IMR-90 (cell line): Measurements from ENCODE around the gene BACH1. TPM values are rescaled to one million over a fixed set of nuclear protein-coding genes. Genes with fewer than 3 reads are reported as not detected.
A peak's percentile ranks its signal among the peaks of the same experiment; 100 is the strongest.

Source experiments
- ATAC-seq: fragments of 200-7000 bp; cut with Tn5 transposase; 2 replicates; pipeline ENCODE4 v1.9.1; 2020; ENCODE audit warnings: low read depth, mild to moderate bottlenecking, moderate library complexity
- BruUV-seq: library from RNA; stranded (reverse); fragments of 400-500 nt; replicated peaks from 2 replicates; lab custom pipeline; 2021; lab: Mats Ljungman, UMichigan
- CTCF ChIA-PET: fragments of 300-600 bp; formaldehyde crosslinking; extraction: SDS; loops from one replicate; lab custom pipeline; 2021; ENCODE audit warnings: antibody characterized with exemption; lab: Yijun Ruan, JAX
- POLR2A ChIA-PET: fragments of 300-600 bp; sonication (Branson Sonifier 250); formaldehyde crosslinking; loops from one replicate; lab custom pipeline; 2022; ENCODE audit warnings: antibody characterized with exemption; ENCODE audit not compliant: unreplicated experiment; lab: Charles Lee
- DNase-seq: peaks from one replicate; pipeline ENCODE4 v3.0.0; 2013
- H2AFZ ChIP-seq: replicated peaks from 2 replicates; pipeline ENCODE3; 2013; ENCODE audit warnings: low read length, mild to moderate bottlenecking; ENCODE audit not compliant: poor library complexity
- H2AK5ac ChIP-seq: 2 replicates; pipeline ENCODE4 v1.6.1; 2013; ENCODE audit warnings: low read depth, low read length, inconsistent platforms
- H2AK9ac ChIP-seq: replicated peaks from 2 replicates; pipeline ENCODE3; 2013; ENCODE audit warnings: mild to moderate bottlenecking, low read depth, low read length, moderate library complexity; ENCODE audit not compliant: poor library complexity
- H2BK120ac ChIP-seq: 2 replicates; pipeline ENCODE4 v1.6.1; 2013; ENCODE audit warnings: low read depth, low read length, inconsistent platforms
- H2BK15ac ChIP-seq: 3 replicates; pipeline ENCODE4 v1.6.1; 2013; ENCODE audit warnings: low read depth, low read length, inconsistent platforms
- H2BK20ac ChIP-seq: 2 replicates; pipeline ENCODE4 v1.6.1; 2013; ENCODE audit warnings: low read depth, mild to moderate bottlenecking, inconsistent platforms, low read length, moderate library complexity
- H2BK5ac ChIP-seq: 2 replicates; pipeline ENCODE4 v1.6.1; 2013; ENCODE audit warnings: mild to moderate bottlenecking, low read depth, low read length, inconsistent platforms; ENCODE audit not compliant: poor library complexity, severe bottlenecking
- H3K14ac ChIP-seq: replicated peaks from 2 replicates; pipeline ENCODE4 v1.6.1; 2013; ENCODE audit warnings: low read depth, low read length, inconsistent platforms
- H3K18ac ChIP-seq: 2 replicates; pipeline ENCODE4 v1.6.1; 2013; ENCODE audit warnings: low read depth, low read length, control low read depth
- H3K23ac ChIP-seq: 2 replicates; pipeline ENCODE4 v1.6.1; 2013; ENCODE audit warnings: low read depth, low read length, inconsistent platforms
- H3K27ac ChIP-seq: 2 replicates; pipeline ENCODE4 v1.5.1; 2013; ENCODE audit warnings: mild to moderate bottlenecking, control low read depth, low read length; ENCODE audit not compliant: insufficient read depth
- H3K27me3 ChIP-seq: 2 replicates; pipeline ENCODE4 v1.6.1; 2013; ENCODE audit warnings: low read length; ENCODE audit not compliant: control insufficient read depth, insufficient read depth
- H3K36me3 ChIP-seq: 2 replicates; pipeline ENCODE4 v1.6.1; 2013; ENCODE audit warnings: low read length, mixed read lengths; ENCODE audit not compliant: control insufficient read depth, insufficient read depth
- H3K4ac ChIP-seq: 2 replicates; pipeline ENCODE4 v1.6.1; 2013; ENCODE audit warnings: low read depth, low read length, inconsistent platforms
- H3K4me1 ChIP-seq: 2 replicates; pipeline ENCODE4 v1.6.1; 2013; ENCODE audit warnings: low read length, mixed read lengths; ENCODE audit not compliant: control insufficient read depth, insufficient read depth
- H3K4me2 ChIP-seq: 2 replicates; pipeline ENCODE4 v1.6.1; 2013; ENCODE audit warnings: low read depth, mild to moderate bottlenecking, control low read depth, low read length, moderate library complexity
- H3K4me3 ChIP-seq: 2 replicates; pipeline ENCODE4 v1.5.1; 2013; ENCODE audit warnings: low read depth, mild to moderate bottlenecking, control low read depth, low read length, moderate library complexity; ENCODE audit not compliant: insufficient read depth
- H3K56ac ChIP-seq: 2 replicates; pipeline ENCODE4 v1.6.1; 2013; ENCODE audit warnings: low read length, inconsistent platforms; ENCODE audit not compliant: insufficient read depth; ENCODE audit errors: extremely low read depth
- H3K79me1 ChIP-seq, 2 experiments: 2 replicates each; pipeline ENCODE4 v1.6.1; 2013; ENCODE audit warnings: low read length in 2 of 2, inconsistent platforms in 1 of 2, low read depth in 1 of 2
- H3K9ac ChIP-seq: 2 replicates; pipeline ENCODE4 v1.6.1; 2013; ENCODE audit warnings: low read depth, low read length, control low read depth
- H3K9me1 ChIP-seq: 2 replicates; pipeline ENCODE4 v1.6.1; 2013; ENCODE audit warnings: low read length, inconsistent platforms; ENCODE audit not compliant: insufficient read depth
- H3K9me3 ChIP-seq: 2 replicates; pipeline ENCODE4 v1.6.1; 2013; ENCODE audit warnings: low read length; ENCODE audit not compliant: control insufficient read depth, insufficient read depth
- H4K20me1 ChIP-seq: 2 replicates; pipeline ENCODE4 v1.6.1; 2013; ENCODE audit warnings: low read length, inconsistent platforms; ENCODE audit not compliant: insufficient read depth
- H4K5ac ChIP-seq: 2 replicates; pipeline ENCODE4 v1.6.1; 2013; ENCODE audit warnings: mild to moderate bottlenecking, low read depth, low read length, control low read depth
- H4K8ac ChIP-seq, 2 experiments: 2 replicates each; pipeline ENCODE4 v1.6.1; 2013; ENCODE audit warnings: low read depth in 2 of 2, low read length in 2 of 2, control low read depth in 1 of 2, inconsistent platforms in 1 of 2
- H4K91ac ChIP-seq: 2 replicates; pipeline ENCODE4 v1.6.1; 2013; ENCODE audit warnings: low read depth, low read length, inconsistent platforms; ENCODE audit not compliant: insufficient read depth
- BHLHE40 ChIP-seq: fragments of 150-350 bp; IDR thresholded peaks from 2 replicates; pipeline ENCODE4 v1.6.1; 2016; ENCODE audit warnings: mild to moderate bottlenecking, low read depth, low read length
- CEBPB ChIP-seq: IDR thresholded peaks from 2 replicates; pipeline ENCODE4 v1.6.1; 2012; ENCODE audit warnings: low read depth, low read length, improper control_type of control experiment
- CHD1 ChIP-seq: IDR thresholded peaks from 2 replicates; pipeline ENCODE4 v1.6.1; 2012; ENCODE audit warnings: low read depth, low read length, improper control_type of control experiment
- ELK1 ChIP-seq: fragments of 150-350 bp; IDR thresholded peaks from 2 replicates; pipeline ENCODE4 v1.6.1; 2016; ENCODE audit warnings: low read depth, mild to moderate bottlenecking, low read length, moderate library complexity, borderline replicate concordance
- MAZ ChIP-seq: IDR thresholded peaks from 2 replicates; pipeline ENCODE4 v1.6.1; 2012; ENCODE audit warnings: low read depth, mild to moderate bottlenecking, low read length, improper control_type of control experiment, moderate library complexity, borderline replicate concordance
- RAD21 ChIP-seq: IDR thresholded peaks from 2 replicates; pipeline ENCODE4 v1.6.1; 2012; ENCODE audit warnings: low read length, improper control_type of control experiment
- RFX5 ChIP-seq: IDR thresholded peaks from 2 replicates; pipeline ENCODE4 v1.8.0; 2012; ENCODE audit warnings: low read depth, mild to moderate bottlenecking, low read length, moderate library complexity
- SMC3 ChIP-seq: fragments of 150-350 bp; IDR thresholded peaks from 2 replicates; pipeline ENCODE4 v1.6.1; 2016; ENCODE audit warnings: low read depth, mild to moderate bottlenecking, antibody characterized with exemption, low read length, moderate library complexity
- WGBS, 2 experiments: methylation state at CpG; one replicate each; pipeline versions ENCODE4 v1.1.5 to v1.1.7; 2013; ENCODE audit warnings: missing lambda C conversion rate in 2 of 2; ENCODE audit not compliant: insufficient read length in 1 of 2; ENCODE audit errors: extremely low coverage in 2 of 2; 5-methylcytosine and 5-hydroxymethylcytosine counted together
- dilution Hi-C: fragments of 300-500 bp; cut with HindIII; formaldehyde crosslinking; loops from one replicate; pipeline ENCODE4 v1.14.3; 2018; ENCODE audit warnings: low sequenced_read_pairs; ENCODE audit not compliant: unreplicated experiment
- in situ Hi-C: fragments of 300-500 bp; cut with MboI; formaldehyde crosslinking; loops from 3 replicates; pipeline ENCODE4 v1.14.3; 2019; ENCODE audit warnings: low sequenced_read_pairs, inconsistent platforms, mixed read lengths
- intact Hi-C: fragments of 100-400 bp; cut with micrococcal nuclease; formaldehyde crosslinking; loops from 2 replicates; pipeline ENCODE4 v1.10.0; 2022
- polyA plus RNA-seq, 3 experiments: library from polyadenylated mRNA; depleted of rRNA; stranded (reverse); fragments of >200 nt; gene quantifications; 2 replicates each; pipeline ENCODE4 v1.2.3, GENCODE V29; 2012; ENCODE audit warnings: low replicate concordance in 1 of 3
- total RNA-seq: library from RNA; depleted of rRNA; stranded (reverse); fragments of >200 nt; gene quantifications from 2 replicates; pipeline ENCODE4 v1.2.3, GENCODE V29; 2012

BACH1 gene
- total and polyA plus RNA-seq, 2 of the 4 experiments (the other 2 are of a cell fraction), result 23.1 to 108 TPM

DNA sequence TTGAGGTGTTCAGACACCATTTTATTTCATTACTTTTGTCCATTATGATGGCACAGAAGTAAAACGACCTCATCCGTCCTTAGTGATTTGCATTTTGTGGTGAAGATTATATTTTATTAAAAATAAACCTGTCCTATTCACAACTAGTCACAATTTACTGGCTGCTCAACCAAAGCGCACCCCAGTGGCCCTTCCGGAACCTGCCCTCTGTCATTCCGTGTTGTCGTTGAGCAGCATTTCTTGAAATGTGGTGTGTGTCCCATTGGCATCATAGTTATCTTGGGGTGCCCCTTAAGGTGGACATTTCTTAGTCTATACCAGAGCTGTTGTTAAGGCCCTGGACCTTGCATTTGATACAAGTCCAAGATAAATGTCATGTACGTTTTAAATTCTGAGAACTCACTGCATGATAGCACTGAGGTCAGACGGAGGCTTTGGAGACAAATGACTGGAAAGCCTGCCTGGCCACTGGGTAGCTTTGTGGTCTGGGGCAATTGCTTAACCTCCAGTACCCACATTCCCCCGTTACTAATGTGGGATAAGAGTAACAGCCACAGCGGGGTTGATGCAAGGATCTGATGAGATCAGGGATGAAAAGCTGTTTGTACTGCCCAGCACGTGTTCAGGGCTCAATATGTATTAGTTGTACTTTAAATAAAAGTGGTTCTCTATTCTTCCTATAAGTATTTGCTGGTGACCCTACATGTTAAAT, 36.2 kb downstream of the BACH1 start:
- H3K9ac ChIP-seq, result no peak overlapping the region; the same call in 1 of the 2 replicates
- TF ChIP-seq RFX5, result peak; percentile 64; the same call in 1 of the 2 replicates
- TF ChIP-seq RAD21, result no peak
- 0 out of 2 replicates have a peak, but pooled peaks have one; percentile 51 for TF ChIP-seq BHLHE40
- TF ChIP-seq SMC3, result no peak
- no peak for TF ChIP-seq MAZ
- peak; percentile 92 for TF ChIP-seq CEBPB
- no peak for TF ChIP-seq CHD1
- no peak for TF ChIP-seq ELK1

More for the DNA sequence above, 36.2 kb downstream of the BACH1 start:
- Histone ChIP-seq H3K4me2 (peak overlapping the region; percentile 37; the same call in 1 of the 2 replicates), H2AK5ac (peak overlapping the region; percentile 54; the same call in 1 of the 2 replicates), H2BK20ac (0 out of 2 replicates have a peak overlapping the region, but pooled peaks have one; percentile 11), H3K18ac (peak overlapping the region; percentile 68; the same call in 1 of the 2 replicates), H3K56ac (no peak overlapping the region; the same call in 1 of the 2 replicates), H3K27me3 (no peaks in the 10 kb centered on the region), H3K4ac (peak overlapping the region; percentile 42), H3K36me3 (peaks cover 12% of the 10 kb centered on the region), H3K79me1 (peaks cover 14 to 41% of the 10 kb centered on the region in 2 experiments; a peak in 3 of 4 replicates), H2AK9ac (no peak overlapping the region), H3K9me3 (no peaks in the 10 kb centered on the region), H4K8ac (peak overlapping the region; percentile 66 to 87), H2BK5ac (peak overlapping the region; percentile 95), H2BK15ac (peak overlapping the region; percentile 59; the same call in 1 of the 3 replicates), H3K27ac (peak overlapping the region; percentile 55), H3K4me1 (peaks cover 20% of the 10 kb centered on the region), H2AFZ (no peak overlapping the region), H3K14ac (peak overlapping the region; percentile 54), H2BK120ac (peak overlapping the region; percentile 41; the same call in 1 of the 2 replicates), H3K23ac (peak overlapping the region; percentile 19), H3K9me1 (peaks cover 8% of the 10 kb centered on the region), H3K4me3 (no peak overlapping the region), H4K5ac (peak overlapping the region; percentile 35; the same call in 1 of the 2 replicates), H4K20me1 (peaks cover 33% of the 10 kb centered on the region), H4K91ac (peak overlapping the region; percentile 41)
- BruUV-seq, result no TSS peak
- dilution Hi-C loops (no loop called here), intact Hi-C loops (no loop called here), in situ Hi-C loops (no loop called here)
- CTCF ChIA-PET, result interaction anchor here (1.2 to 1.4 kb wide), 5 partner anchors 17 to 170 kb away, joined by 3 to 4 read pairs (median 3); no protein-coding TSS in a partner anchor
- ATAC-seq (peak; percentile 27), DNase-seq (peak; percentile 78)
- POLR2A ChIA-PET, result no interaction called here
- no CpG with 5 or more reads among the region's 11 CpGs for WGBS, 2 experiments
